ENCODE results near the gene C1QTNF8.

GRCh38 chr16:1143761-1144450, 47.9 kb upstream of the C1QTNF8 start:
- no peak for TF ChIP-seq CTCF (IDR thresholded peaks at IDR 0.05)
- no peak for TF ChIP-seq POLR2AphosphoS5 (IDR thresholded peaks at IDR 0.05)
